ENCODE data around the gene PIGC.

The PIGC gene

DNA sequence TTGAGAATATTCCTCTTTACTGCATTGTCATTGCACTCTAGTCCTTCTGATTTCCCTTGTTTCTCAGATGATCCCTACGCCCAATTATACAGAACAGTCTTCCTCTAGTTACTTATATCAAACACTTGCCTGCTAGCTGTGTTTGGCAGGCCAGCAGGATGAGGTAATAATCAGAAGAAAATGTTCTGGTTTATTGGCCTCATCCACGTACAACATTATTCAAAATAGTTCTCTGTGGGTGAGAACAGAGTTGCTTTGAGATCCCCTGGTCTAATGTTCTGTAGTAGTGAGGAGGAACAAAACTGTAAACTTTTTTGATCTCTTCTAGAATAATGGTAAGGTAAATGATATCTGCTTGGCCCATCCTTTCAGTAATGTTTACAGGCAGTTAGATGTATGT, 45.7 kb downstream of the PIGC start:
- no peak for DNase-seq (ENCODE audit: low spot score)

GRCh38 chr1:172397633-172398032, 46.2 kb downstream of the PIGC start:
- no peak for DNase-seq (ENCODE audit: low spot score)

DNA sequence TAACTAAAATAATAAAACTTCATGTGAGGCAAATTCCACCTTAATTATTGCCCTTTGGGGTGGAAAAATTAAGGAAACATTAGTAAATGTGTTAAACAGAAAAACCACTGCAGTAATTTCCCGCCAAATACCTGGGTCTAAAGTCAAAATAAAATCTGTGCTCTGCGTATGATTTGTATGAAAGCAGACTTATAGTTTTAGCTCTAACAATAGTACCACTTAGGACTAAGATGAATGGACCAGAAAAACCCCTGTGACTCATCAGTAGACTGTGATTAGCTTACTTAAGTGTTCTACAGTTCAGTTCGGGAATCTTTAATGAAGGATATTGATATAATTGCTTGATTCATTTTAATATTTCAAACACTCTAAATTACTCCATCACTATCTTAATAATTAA, 46.6 kb downstream of the PIGC start:
- DNase-seq (ENCODE audit: low spot score), result peak; percentile 86

DNA sequence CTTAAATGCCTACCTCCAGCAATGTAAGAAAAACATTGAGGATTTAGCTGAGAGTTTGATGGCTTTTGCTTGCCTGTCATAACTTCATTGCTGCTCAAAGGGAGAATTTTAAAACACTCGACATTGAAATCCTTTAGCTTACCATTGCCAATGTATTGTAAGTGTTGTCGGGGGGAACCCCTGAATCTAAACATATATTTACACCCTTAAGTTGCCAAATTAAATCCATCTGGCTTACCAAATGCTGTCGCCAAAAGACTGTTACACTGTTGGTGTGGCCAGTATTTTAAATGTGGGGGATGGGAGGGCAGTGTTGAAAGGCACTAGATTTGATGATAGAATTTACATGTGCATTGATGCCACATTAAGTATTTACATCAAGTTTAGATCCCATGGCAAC, 48.3 kb downstream of the PIGC start:
- DNase-seq (ENCODE audit: low spot score), result no peak

DNA sequence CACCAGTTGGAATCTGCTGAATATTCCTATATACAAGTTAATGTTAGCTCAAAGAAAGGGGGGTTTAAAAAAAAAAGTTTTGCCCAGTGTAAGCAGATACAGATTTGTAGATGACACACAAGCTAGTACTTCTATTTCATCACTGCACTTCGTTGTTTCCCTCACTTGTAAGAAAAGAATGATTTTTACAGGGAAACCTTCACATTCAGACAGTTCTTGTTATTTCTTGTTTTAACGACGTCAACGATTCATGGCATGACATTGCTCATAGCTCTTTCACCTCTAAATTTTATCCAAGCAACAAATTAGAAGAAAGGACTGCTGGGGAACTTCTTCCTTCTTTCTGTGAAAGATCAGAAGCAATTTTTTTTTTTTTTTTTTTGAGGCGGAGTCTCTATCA, 49.1 kb downstream of the PIGC start:
- DNase-seq (ENCODE audit: low spot score), result no peak

- DNase-seq (ENCODE audit: low spot score), result no peak
Measured at GRCh38 chr1:172394141-172394751, 49.6 kb downstream of the PIGC start.

DNA sequence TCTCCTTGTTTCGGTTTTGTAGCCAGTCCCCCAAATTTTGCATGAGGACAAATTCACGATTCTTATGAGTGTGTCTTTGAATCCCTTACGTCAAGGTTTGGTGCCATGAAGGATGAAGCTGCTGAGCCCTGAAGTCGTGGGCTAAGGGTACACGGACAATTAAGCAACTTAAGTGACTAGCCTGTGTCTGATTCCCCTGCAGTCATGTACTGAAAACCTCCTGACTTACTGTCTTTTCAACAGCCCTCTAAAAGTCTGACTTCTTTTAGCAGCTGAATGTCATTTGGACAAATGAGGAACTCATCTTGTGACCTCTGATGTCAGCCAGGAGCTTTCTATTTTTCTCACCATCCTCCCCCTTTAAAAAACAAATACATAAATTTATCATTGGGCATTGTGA, 50.5 kb downstream of the PIGC start:
- DNase-seq (ENCODE audit: low spot score), result no peak

DNA sequence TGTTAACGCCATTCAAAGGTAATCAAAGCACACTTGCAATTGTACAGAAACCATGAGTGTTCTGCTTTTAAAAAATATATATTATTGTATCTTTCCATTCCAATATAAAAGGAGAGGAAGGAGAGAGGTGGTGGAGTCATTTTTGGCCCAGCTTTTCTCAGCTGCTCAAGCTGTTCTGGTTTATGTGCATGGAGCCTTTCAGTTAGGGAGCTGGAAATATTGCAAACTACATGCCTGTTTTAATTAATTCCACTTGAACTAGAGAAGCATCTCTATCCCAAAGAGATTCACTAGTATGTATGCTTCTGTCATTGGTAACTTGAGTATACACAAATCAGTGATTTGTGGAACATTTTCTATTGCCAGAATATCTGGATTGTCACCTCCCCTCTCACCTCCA, 51.9 kb downstream of the PIGC start:
- no peak for DNase-seq (ENCODE audit: low spot score)
